SH-SY5Y (cell line): ENCODE results near the gene SLC6A13.

ENCODE experiments used
- GATA2 ChIP-seq: IDR thresholded peaks from 2 replicates; pipeline ENCODE4 v1.6.1; 2011; ENCODE audit warnings: mild to moderate bottlenecking, low read depth, low read length
- GATA3 ChIP-seq: IDR thresholded peaks from 2 replicates; pipeline ENCODE4 v1.6.1; 2011; ENCODE audit warnings: low read depth, mild to moderate bottlenecking, low read length, moderate library complexity

- TF ChIP-seq GATA2 (no peak), GATA3 (no peak)
Measured at GRCh38 chr12:221736-222135, 40.9 kb downstream of the SLC6A13 start.
